SK-N-DZ (cell line): Measurements from ENCODE around the gene LRRN3.
A peak's percentile ranks its signal among the peaks of the same experiment; 100 is the strongest.

Experiments used
- DNase-seq: peaks from one replicate; pipeline ENCODE4 v3.0.0-alpha.2; 2015; ENCODE audit warnings: low spot score

LRRN3 gene

DNA sequence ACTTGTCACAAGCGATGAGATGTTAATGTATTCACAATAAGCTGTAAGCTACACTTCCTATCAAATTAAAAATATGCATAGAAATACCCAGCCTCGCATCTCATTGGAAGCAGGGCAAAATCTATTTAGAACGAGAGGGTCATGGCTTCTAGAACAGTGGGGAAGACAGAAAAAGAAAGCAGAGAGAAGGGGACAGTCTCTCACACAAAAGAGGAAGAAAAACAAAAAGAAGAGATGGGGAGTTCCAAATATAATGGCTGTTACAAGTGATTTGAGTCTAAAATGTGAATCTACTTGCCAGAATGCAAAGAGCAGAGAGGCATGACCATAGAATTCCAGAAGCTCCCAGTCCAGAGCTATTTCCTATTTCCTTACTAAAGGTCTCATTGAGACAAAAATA, 13.8 kb downstream of the LRRN3 start:
- DNase-seq, result no peak

DNA sequence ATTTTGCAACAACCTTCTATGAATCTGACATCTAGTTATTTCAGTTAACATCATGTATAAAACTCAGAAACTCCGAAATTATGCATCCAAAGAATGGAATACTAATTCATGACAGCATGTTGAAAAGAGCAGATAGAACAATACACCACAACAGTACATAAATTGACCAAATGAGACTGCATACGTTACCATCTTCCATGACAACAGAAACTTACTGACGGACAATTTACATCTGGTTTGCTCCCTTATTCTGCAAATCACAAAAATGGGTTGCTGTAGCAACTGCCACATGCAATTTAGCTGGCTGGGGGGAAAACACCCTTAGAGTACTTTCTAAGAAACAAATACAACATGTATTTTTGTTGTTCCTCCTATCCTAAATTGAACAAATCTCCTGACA, 14.3 kb downstream of the LRRN3 start:
- DNase-seq, result no peak

GRCh38 chr7:111107579-111107978, 16.7 kb downstream of the LRRN3 start:
- DNase-seq, result no peak

GRCh38 chr7:111108000-111108399, 17.1 kb downstream of the LRRN3 start:
- peak; percentile 43 for DNase-seq

GRCh38 chr7:111108496-111108895, 17.6 kb downstream of the LRRN3 start:
- DNase-seq, result no peak

- DNase-seq, result no peak
Measured at GRCh38 chr7:111112439-111112838, 21.5 kb downstream of the LRRN3 start.

DNA sequence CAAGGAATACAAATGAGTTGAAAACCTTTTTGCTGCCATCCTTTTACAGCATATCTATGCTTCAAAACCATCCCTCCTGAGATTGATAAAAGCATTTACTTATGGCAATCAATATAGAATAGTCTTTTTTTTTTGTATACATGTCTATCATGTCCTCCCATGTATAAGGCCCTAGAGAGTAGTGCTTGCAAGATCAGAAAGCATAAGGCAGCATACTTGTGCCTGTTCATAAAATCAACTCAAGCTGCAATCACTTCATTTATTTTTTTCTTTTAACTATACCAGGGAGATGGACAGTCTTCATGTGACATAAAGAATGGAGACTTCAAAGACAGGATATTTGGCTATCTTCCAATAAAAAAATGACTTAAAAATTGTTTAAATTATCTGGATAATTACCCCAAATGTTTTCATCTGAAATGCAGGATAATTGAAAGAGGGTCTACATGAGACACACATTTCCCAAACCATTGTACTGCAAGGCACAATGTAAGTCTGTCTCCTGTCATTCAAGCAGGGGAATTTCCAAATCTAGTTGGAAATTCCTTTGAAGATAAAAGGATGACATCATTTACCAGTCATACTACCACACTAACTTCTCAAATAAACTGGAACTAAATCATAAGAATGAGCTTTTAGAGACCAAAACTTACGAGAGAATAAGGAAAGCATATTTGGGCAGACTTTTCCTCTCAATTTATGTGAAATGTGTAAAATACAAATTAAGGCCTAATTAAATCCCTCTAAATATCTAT, 22.5 kb downstream of the LRRN3 start:
- no peak for DNase-seq

DNA sequence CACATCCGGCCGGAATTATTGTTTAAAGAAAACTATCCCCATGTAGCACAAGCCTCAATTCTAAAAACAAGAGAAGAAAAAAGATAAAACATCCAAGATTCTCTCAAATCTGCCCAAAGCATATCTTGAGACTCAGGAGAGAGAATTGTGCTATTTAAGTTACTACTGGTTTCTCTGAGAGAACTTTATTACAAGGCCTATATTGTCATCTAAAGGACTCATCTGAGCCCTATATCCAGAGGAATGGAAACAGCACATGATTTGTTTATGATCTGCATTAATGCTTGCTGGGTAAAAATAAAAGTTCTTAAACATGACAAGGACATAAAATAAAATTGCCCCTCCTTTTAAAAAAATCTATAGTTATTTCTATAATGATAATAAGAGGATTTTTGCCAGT, 25.0 kb downstream of the LRRN3 start:
- no peak for DNase-seq

DNA sequence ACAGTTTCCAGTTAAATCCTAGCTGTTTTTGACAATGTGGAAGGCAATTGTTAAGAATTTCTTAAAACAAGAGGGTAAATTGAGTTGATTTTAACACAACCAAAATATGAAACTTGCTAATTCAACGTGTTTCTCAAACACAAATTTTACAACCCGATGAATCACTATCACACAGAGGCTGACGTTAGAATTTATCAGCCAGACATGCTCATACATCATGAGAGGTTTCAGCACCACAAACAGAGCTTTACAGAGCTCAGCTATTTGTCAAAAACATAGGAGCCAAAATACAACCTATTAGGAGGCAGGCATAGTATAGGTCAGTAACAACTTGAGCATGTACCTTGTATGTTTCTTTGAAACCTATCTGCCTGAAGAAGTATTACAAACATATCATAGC, 36.1 kb downstream of the LRRN3 start:
- DNase-seq, result no peak

DNA sequence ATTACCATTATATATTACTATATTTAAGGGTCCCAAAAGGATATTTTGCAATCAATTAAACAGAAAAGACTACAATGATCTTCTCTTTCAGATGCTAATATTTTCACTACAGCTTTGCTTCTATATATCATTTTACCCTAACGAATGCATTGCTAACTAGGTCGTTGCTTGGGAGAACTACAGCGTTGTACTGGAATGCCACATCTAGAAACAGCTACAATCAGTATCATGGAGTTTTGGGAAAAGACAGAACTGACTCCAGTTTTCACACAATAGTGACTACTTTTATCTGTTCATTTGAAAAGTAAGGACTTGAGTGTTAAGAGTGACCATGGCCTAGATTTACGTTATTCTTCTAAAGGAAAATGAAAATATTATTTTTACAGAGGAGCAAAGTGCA, 38.5 kb downstream of the LRRN3 start:
- DNase-seq, result no peak

DNA sequence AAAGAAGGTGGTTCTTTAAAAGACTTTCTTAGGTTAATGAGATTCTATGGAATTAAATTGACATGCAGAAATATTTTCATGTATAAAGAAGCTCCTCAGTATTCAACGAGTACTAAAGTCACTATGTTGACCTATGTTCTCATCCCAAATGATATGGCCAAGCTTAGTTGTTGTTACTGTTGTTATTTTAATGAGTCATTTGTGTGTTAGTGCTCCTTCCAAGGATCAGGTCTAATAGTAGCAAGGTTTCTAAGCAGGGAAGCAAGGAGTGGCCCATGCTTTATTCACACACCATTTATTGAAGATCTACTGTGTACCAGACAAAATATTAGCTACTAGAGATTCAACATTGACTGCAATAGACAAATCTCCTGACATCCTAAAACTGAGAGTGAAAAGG, 41.9 kb downstream of the LRRN3 start:
- DNase-seq, result no peak

GRCh38 chr7:111137296-111138192, 46.6 kb downstream of the LRRN3 start:
- no peak for DNase-seq

GRCh38 chr7:111138193-111138569, 47.3 kb downstream of the LRRN3 start:
- no peak for DNase-seq

- no peak for DNase-seq
Measured at GRCh38 chr7:111138586-111138985, 47.7 kb downstream of the LRRN3 start.

DNA sequence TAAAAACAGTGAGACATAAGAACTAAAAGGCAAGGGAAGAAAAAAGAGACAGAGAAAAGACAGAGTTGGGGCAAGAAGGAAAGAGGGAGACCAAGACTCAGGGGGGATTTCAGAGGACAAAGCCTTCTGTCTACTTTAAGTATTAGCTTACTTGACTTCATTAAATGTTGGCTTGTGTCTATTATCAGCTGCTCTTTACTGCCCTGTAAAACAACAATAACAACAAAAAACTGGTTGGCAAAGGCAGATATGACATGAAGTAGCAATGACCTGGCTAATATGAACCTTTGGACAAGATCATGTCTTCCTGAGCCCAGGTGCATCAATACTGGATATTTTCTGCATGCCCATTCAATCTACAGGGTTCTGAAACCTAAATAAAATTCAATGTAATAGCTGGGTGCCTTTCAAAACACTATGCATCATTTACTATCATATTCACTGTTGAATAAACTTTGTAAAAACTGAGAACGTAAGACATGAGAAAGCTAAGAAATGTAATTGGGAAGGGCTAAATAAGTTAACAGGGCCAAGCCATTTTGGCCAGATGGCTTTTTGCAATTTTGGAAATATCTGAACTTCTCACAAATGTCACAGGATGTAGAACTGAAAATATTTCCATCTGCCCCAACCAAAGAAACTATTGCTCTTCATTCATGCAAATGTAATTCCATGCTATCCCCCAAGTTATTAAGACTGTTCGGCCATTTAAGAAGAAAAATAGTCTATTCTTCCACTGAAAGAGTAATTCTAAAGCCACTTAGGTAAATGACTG, 49.4 kb downstream of the LRRN3 start:
- no peak for DNase-seq

- no peak for DNase-seq
Measured at GRCh38 chr7:111145472-111145871, 54.5 kb downstream of the LRRN3 start.

DNA sequence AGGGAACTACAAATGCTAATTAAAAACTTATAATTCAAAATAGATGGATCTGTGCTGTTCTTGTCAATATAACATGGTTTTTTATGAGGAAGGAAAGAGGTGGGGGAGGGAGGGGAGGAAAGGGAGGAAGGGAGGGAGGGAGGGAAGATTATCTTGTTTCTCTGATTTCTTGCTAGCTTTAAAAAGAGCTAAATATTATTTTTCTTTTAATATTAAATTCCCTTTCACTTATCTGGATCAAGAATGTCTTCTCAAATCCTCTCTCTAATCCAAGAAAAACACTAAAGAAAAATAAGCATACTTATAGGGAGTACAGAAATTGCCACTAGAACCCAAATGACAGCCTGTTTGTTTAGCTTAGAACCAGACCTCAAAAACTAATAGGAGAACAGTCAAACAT, 55.2 kb downstream of the LRRN3 start:
- DNase-seq, result no peak

GRCh38 chr7:111147708-111148533, 57.0 kb downstream of the LRRN3 start:
- DNase-seq, result no peak

GRCh38 chr7:111150709-111151108, 59.8 kb downstream of the LRRN3 start:
- DNase-seq, result peak; percentile 10

DNA sequence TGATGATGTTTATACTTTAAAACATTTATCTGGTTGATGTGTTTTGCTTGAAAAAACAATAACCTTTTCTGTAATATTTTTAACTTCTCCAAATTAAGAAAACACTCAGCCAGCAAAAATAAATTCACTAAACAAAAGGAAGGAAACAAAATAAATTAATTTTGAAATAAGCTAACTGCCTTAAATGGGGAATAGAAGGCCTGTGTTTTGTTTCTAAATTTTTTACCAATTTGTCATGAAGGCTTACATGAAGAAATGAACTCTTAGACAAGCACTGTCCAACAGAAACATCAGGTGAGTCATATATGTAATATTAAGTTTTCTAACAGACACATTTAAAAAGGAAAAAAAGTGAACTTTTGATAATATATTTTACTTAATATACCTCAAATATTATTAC, 68.5 kb downstream of the LRRN3 start:
- DNase-seq, result no peak

DNA sequence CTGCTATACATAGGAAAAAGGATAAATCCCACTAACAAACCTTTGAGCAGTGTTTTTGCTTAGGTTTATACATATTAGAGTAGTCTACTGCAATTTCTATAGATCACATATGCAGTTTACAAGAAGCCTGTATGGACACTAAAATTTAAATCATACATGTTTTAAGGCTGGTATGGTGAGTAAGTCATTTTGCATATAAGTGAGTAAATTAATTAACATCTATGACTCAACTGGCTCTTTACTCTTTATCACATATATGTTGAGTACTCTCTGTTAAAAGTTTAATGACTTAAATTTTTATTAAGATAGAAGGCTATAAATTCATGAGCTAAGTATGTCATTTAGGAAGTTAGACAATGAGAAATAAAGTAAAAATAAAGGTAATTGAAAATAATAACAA, 69.4 kb downstream of the LRRN3 start:
- DNase-seq, result no peak
